ENCODE measurements around the gene SCGB1D2. TPM values are rescaled to one million over a fixed set of nuclear protein-coding genes. Genes with fewer than 3 reads are reported as not detected.

The SCGB1D2 gene
- total RNA-seq, 2 donors from 2014 or later, result not detected

GRCh38 chr11:62233730-62234129, 8.3 kb upstream of the SCGB1D2 start:
- H3K36me3 Mint-ChIP-seq (ENCODE audit: insufficient read depth in 2 of 2), result no peaks in the 10 kb centered on the region
- DNase-seq (no peak), ATAC-seq (replicated peaks in 1 of 2) (no peak)
- no peaks in the 10 kb centered on the region for H3K4me1 Mint-ChIP-seq (ENCODE audit: low read depth)
- H3K27me3 Mint-ChIP-seq (ENCODE audit: low read depth), result peaks cover 40% of the 10 kb centered on the region
- no peaks in the 10 kb centered on the region for H3K9me3 Mint-ChIP-seq
- H3K4me3 Mint-ChIP-seq, result no peak overlapping the region
- no peak overlapping the region for H3K27ac Mint-ChIP-seq

GRCh38 chr11:62236187-62236586, 5.9 kb upstream of the SCGB1D2 start:
- Mint-ChIP-seq H3K9me3 (no peaks in the 10 kb centered on the region), H3K27ac (no peak overlapping the region), H3K4me3 (no peak overlapping the region), H3K36me3 (ENCODE audit: insufficient read depth in 2 of 2) (no peaks in the 10 kb centered on the region), H3K4me1 (ENCODE audit: low read depth) (no peaks in the 10 kb centered on the region), H3K27me3 (ENCODE audit: low read depth) (peaks cover 48% of the 10 kb centered on the region)
- ATAC-seq (replicated peaks in 1 of 2) (no peak), DNase-seq (no peak)

- H3K4me3 Mint-ChIP-seq, result no peak overlapping the region
- no peaks in the 10 kb centered on the region for H3K4me1 Mint-ChIP-seq (ENCODE audit: low read depth)
- no peaks in the 10 kb centered on the region for H3K9me3 Mint-ChIP-seq
- peaks cover 47% of the 10 kb centered on the region for H3K27me3 Mint-ChIP-seq (ENCODE audit: low read depth)
- H3K36me3 Mint-ChIP-seq (ENCODE audit: insufficient read depth in 2 of 2), result no peaks in the 10 kb centered on the region
- DNase-seq (no peak), ATAC-seq (replicated peaks in 1 of 2) (no peak)
- no peak overlapping the region for H3K27ac Mint-ChIP-seq
Observed at GRCh38 chr11:62237499-62237898, 4.5 kb upstream of the SCGB1D2 start.

- Mint-ChIP-seq H3K27ac (no peak overlapping the region), H3K4me3 (no peak overlapping the region), H3K36me3 (ENCODE audit: insufficient read depth in 2 of 2) (no peaks in the 10 kb centered on the region), H3K9me3 (no peaks in the 10 kb centered on the region), H3K27me3 (ENCODE audit: low read depth) (peaks cover 44% of the 10 kb centered on the region), H3K4me1 (ENCODE audit: low read depth) (no peaks in the 10 kb centered on the region)
- no peak for DNase-seq
- no peak for ATAC-seq (replicated peaks in 1 of 2)
Observed at GRCh38 chr11:62238151-62238550, 3.9 kb upstream of the SCGB1D2 start.

GRCh38 chr11:62241095-62241494, 944 bp upstream of the SCGB1D2 start:
- peaks cover 38% of the 10 kb centered on the region for H3K27me3 Mint-ChIP-seq (ENCODE audit: low read depth)
- no peak for ATAC-seq (replicated peaks in 1 of 2)
- H3K27ac Mint-ChIP-seq, result no peak overlapping the region
- no peak overlapping the region for H3K4me3 Mint-ChIP-seq
- H3K36me3 Mint-ChIP-seq (ENCODE audit: insufficient read depth in 2 of 2), result no peaks in the 10 kb centered on the region
- no peaks in the 10 kb centered on the region for H3K4me1 Mint-ChIP-seq (ENCODE audit: low read depth)
- no peak for DNase-seq
- H3K9me3 Mint-ChIP-seq, result no peaks in the 10 kb centered on the region

GRCh38 chr11:62245271-62245753, 3.3 kb downstream of the SCGB1D2 start:
- H3K4me1 Mint-ChIP-seq (ENCODE audit: low read depth), result no peaks in the 10 kb centered on the region
- peaks cover 42% of the 10 kb centered on the region for H3K27me3 Mint-ChIP-seq (ENCODE audit: low read depth)
- peaks cover 6 to 8% of the 10 kb centered on the region in 2 donors for H3K9me3 Mint-ChIP-seq
- no peak overlapping the region for H3K4me3 Mint-ChIP-seq
- ATAC-seq (replicated peaks in 1 of 2), result no peak
- H3K27ac Mint-ChIP-seq, result no peak overlapping the region
- peaks cover 6% of the 10 kb centered on the region in 2 donors for H3K36me3 Mint-ChIP-seq (ENCODE audit: insufficient read depth in 2 of 2)
- peak; percentile 9 to 11 for DNase-seq

GRCh38 chr11:62251698-62252097, 9.7 kb downstream of the SCGB1D2 start:
- Mint-ChIP-seq H3K4me1 (ENCODE audit: low read depth) (no peaks in the 10 kb centered on the region), H3K36me3 (ENCODE audit: insufficient read depth in 2 of 2) (peaks cover 15 to 16% of the 10 kb centered on the region in 2 donors), H3K9me3 (peaks cover 19% of the 10 kb centered on the region in 2 donors), H3K4me3 (no peak overlapping the region), H3K27ac (no peak overlapping the region), H3K27me3 (ENCODE audit: low read depth) (peaks cover 26% of the 10 kb centered on the region)
- ATAC-seq (replicated peaks in 1 of 2) (no peak), DNase-seq (no peak)

GRCh38 chr11:62253999-62254542, 12.0 kb downstream of the SCGB1D2 start:
- Mint-ChIP-seq H3K27me3 (ENCODE audit: low read depth) (peaks cover 33% of the 10 kb centered on the region), H3K9me3 (peaks cover 19% of the 10 kb centered on the region in 2 donors), H3K36me3 (ENCODE audit: insufficient read depth in 2 of 2) (peaks cover 15 to 16% of the 10 kb centered on the region in 2 donors), H3K4me3 (no peak overlapping the region), H3K27ac (no peak overlapping the region), H3K4me1 (ENCODE audit: low read depth) (no peaks in the 10 kb centered on the region)
- DNase-seq (no peak), ATAC-seq (replicated peaks in 1 of 2) (no peak)

GRCh38 chr11:62256281-62256680, 14.2 kb downstream of the SCGB1D2 start:
- Mint-ChIP-seq H3K9me3 (peaks cover 5 to 6% of the 10 kb centered on the region in 2 donors), H3K27me3 (ENCODE audit: low read depth) (peaks cover 36% of the 10 kb centered on the region)
- no peak for DNase-seq

GRCh38 chr11:62260261-62260953, 18.4 kb downstream of the SCGB1D2 start:
- DNase-seq, result no peak
- Mint-ChIP-seq H3K9me3 (peaks cover 0 to 2% of the 10 kb centered on the region in 2 donors), H3K27ac (no peak overlapping the region), H3K27me3 (ENCODE audit: low read depth) (peaks cover 47% of the 10 kb centered on the region), H3K36me3 (ENCODE audit: insufficient read depth in 2 of 2) (peaks cover 0 to 2% of the 10 kb centered on the region in 2 donors), H3K4me3 (no peak overlapping the region), H3K4me1 (ENCODE audit: low read depth) (peaks cover 10% of the 10 kb centered on the region)
- ATAC-seq (replicated peaks in 1 of 2), result no peak

More at GRCh38 chr11:62256281-62256680, 14.2 kb downstream of the SCGB1D2 start:
- ATAC-seq (replicated peaks in 1 of 2), result no peak
- no peak overlapping the region for H3K4me3 Mint-ChIP-seq
- no peaks in the 10 kb centered on the region for H3K4me1 Mint-ChIP-seq (ENCODE audit: low read depth)
- H3K27ac Mint-ChIP-seq, result no peak overlapping the region
- H3K36me3 Mint-ChIP-seq (ENCODE audit: insufficient read depth in 2 of 2), result peaks cover 2 to 6% of the 10 kb centered on the region in 2 donors

- ATAC-seq (replicated peaks in 1 of 2), result no peak
- peaks cover 0 to 2% of the 10 kb centered on the region in 2 donors for H3K36me3 Mint-ChIP-seq (ENCODE audit: insufficient read depth in 2 of 2)
- no peak for DNase-seq
- H3K9me3 Mint-ChIP-seq, result peaks cover 0 to 2% of the 10 kb centered on the region in 2 donors
- H3K27ac Mint-ChIP-seq, result no peak overlapping the region
- H3K27me3 Mint-ChIP-seq (ENCODE audit: low read depth), result peaks cover 28% of the 10 kb centered on the region
- peak overlapping the region in 1 of 2 donors; percentile 7 for H3K4me3 Mint-ChIP-seq
- peaks cover 38% of the 10 kb centered on the region for H3K4me1 Mint-ChIP-seq (ENCODE audit: low read depth)
Observed at GRCh38 chr11:62264004-62264403, 22.0 kb downstream of the SCGB1D2 start.

GRCh38 chr11:62266558-62266957, 24.5 kb downstream of the SCGB1D2 start:
- H3K9me3 Mint-ChIP-seq, result peaks cover 0 to 2% of the 10 kb centered on the region in 2 donors
- H3K36me3 Mint-ChIP-seq (ENCODE audit: insufficient read depth in 2 of 2), result peaks cover 0 to 2% of the 10 kb centered on the region in 2 donors
- peaks cover 38% of the 10 kb centered on the region for H3K4me1 Mint-ChIP-seq (ENCODE audit: low read depth)
- H3K27me3 Mint-ChIP-seq (ENCODE audit: low read depth), result peaks cover 19% of the 10 kb centered on the region
- H3K27ac Mint-ChIP-seq, result peak overlapping the region; percentile 10
- H3K4me3 Mint-ChIP-seq, result peak overlapping the region; percentile 35 to 48
- DNase-seq (peak; percentile 18 to 36), ATAC-seq (replicated peaks in 1 of 2) (peak; percentile 90 to 91)

- Mint-ChIP-seq H3K27me3 (ENCODE audit: low read depth) (peaks cover 19% of the 10 kb centered on the region), H3K9me3 (peaks cover 0 to 2% of the 10 kb centered on the region in 2 donors), H3K4me3 (peak overlapping the region in 1 of 2 donors; percentile 35), H3K36me3 (ENCODE audit: insufficient read depth in 2 of 2) (peaks cover 0 to 2% of the 10 kb centered on the region in 2 donors), H3K27ac (no peak overlapping the region), H3K4me1 (ENCODE audit: low read depth) (peaks cover 38% of the 10 kb centered on the region)
- ATAC-seq (replicated peaks in 1 of 2) (peak; percentile 30 to 34), DNase-seq (no peak)
Observed at GRCh38 chr11:62267050-62267449, 25.0 kb downstream of the SCGB1D2 start.

All from activated T-cell treated with anti-CD3 and anti-CD28 coated beads, Interleukin-2, amount 50 U/mL, for 72 hours (primary cell).